ENCODE measurements around the gene AFF3. TPM values are rescaled to one million over a fixed set of nuclear protein-coding genes. Genes with fewer than 3 reads are reported as not detected.

The AFF3 gene
- total RNA-seq, 1 experiment from 2014 or later = 0.61 TPM

DNA sequence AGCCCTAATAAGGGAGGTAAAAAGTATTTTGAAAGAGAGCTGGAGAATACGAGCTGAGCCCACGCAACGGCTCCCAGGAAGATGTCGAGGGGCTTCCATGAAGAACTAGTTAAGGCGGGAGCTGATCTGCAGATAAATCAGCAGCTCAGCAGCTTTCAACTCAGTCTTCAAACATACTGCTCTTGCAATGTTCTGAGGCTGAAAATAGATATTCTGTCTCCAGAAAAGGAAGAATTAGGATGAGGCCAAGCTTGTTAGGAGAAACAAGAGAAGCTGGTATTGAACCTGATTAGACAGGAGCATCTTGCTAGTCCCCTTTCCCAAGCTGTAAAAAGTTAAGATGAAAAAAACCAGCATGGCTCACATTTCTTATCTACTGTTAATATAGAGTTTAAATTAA lies 91.1 kb downstream of the AFF3 start:
- no peaks in the 10 kb centered on the region for H3K79me2 ChIP-seq (ENCODE audit: insufficient read depth, low read length)
- ChIA-PET CTCF (no interaction called here), RAD21 (ENCODE audit: low non-redundant PET in 1 of 2, low total read pairs in 2 of 2, uncharacterized antibody in 2 of 2, unreplicated experiment in 2 of 2) (no interaction called here), POLR2A (no interaction called here)
- H3K27ac ChIP-seq (ENCODE audit: low read depth, low read length) = no peak overlapping the region
- BruUV-seq (replicated peaks) = no TSS peak
- TF ChIP-seq POLR2AphosphoS5 (IDR thresholded peaks at IDR 0.05; ENCODE audit: low read depth, low read length) (no peak), EZH2 (IDR thresholded peaks at IDR 0.05) (no peak), ZNF274 (IDR thresholded peaks at IDR 0.05; ENCODE audit: low read depth, low read length) (no peak), POLR2A (IDR thresholded peaks at IDR 0.05; ENCODE audit: borderline replicate concordance, extremely low read depth, insufficient read depth, insufficient read length) (no peak), YY1 (IDR thresholded peaks at IDR 0.05; ENCODE audit: extremely low read depth, insufficient replicate concordance, low read depth, low read length) (no peak), EGR1 (IDR thresholded peaks at IDR 0.05; ENCODE audit: low read depth) (no peak), SIN3A (IDR thresholded peaks at IDR 0.05; ENCODE audit: low read depth) (no peak), SP1 (IDR thresholded peaks at IDR 0.05; ENCODE audit: low read depth) (no peak), ATF3 (IDR thresholded peaks at IDR 0.05) (no peak), CBX3 (IDR thresholded peaks at IDR 0.05; ENCODE audit: low read depth) (no peak), ZFX (IDR thresholded peaks at IDR 0.05) (no peak), SRF (IDR thresholded peaks at IDR 0.05; ENCODE audit: low read depth) (no peak), TCF7L2 (IDR thresholded peaks at IDR 0.05; ENCODE audit: borderline replicate concordance, extremely low read depth, insufficient read depth, insufficient read length) (no peak), CEBPB (IDR thresholded peaks at IDR 0.05; ENCODE audit: low read depth) (no peak), MAX (IDR thresholded peaks at IDR 0.05) (no peak)
- TF ChIP-seq, protein P1, sequence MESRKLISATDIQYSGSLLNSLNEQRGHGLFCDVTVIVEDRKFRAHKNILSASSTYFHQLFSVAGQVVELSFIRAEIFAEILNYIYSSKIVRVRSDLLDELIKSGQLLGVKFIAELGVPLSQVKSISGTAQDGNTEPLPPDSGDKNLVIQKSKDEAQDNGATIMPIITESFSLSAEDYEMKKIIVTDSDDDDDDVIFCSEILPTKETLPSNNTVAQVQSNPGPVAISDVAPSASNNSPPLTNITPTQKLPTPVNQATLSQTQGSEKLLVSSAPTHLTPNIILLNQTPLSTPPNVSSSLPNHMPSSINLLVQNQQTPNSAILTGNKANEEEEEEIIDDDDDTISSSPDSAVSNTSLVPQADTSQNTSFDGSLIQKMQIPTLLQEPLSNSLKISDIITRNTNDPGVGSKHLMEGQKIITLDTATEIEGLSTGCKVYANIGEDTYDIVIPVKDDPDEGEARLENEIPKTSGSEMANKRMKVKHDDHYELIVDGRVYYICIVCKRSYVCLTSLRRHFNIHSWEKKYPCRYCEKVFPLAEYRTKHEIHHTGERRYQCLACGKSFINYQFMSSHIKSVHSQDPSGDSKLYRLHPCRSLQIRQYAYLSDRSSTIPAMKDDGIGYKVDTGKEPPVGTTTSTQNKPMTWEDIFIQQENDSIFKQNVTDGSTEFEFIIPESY (IDR thresholded peaks at IDR 0.05; ENCODE audit: extremely low read depth, insufficient replicate concordance, low read length) = no peak
- TF ChIP-seq, protein P2, sequence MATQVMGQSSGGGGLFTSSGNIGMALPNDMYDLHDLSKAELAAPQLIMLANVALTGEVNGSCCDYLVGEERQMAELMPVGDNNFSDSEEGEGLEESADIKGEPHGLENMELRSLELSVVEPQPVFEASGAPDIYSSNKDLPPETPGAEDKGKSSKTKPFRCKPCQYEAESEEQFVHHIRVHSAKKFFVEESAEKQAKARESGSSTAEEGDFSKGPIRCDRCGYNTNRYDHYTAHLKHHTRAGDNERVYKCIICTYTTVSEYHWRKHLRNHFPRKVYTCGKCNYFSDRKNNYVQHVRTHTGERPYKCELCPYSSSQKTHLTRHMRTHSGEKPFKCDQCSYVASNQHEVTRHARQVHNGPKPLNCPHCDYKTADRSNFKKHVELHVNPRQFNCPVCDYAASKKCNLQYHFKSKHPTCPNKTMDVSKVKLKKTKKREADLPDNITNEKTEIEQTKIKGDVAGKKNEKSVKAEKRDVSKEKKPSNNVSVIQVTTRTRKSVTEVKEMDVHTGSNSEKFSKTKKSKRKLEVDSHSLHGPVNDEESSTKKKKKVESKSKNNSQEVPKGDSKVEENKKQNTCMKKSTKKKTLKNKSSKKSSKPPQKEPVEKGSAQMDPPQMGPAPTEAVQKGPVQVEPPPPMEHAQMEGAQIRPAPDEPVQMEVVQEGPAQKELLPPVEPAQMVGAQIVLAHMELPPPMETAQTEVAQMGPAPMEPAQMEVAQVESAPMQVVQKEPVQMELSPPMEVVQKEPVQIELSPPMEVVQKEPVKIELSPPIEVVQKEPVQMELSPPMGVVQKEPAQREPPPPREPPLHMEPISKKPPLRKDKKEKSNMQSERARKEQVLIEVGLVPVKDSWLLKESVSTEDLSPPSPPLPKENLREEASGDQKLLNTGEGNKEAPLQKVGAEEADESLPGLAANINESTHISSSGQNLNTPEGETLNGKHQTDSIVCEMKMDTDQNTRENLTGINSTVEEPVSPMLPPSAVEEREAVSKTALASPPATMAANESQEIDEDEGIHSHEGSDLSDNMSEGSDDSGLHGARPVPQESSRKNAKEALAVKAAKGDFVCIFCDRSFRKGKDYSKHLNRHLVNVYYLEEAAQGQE (IDR thresholded peaks at IDR 0.05; ENCODE audit: low read depth) = no peak
- TF ChIP-seq, protein P3, sequence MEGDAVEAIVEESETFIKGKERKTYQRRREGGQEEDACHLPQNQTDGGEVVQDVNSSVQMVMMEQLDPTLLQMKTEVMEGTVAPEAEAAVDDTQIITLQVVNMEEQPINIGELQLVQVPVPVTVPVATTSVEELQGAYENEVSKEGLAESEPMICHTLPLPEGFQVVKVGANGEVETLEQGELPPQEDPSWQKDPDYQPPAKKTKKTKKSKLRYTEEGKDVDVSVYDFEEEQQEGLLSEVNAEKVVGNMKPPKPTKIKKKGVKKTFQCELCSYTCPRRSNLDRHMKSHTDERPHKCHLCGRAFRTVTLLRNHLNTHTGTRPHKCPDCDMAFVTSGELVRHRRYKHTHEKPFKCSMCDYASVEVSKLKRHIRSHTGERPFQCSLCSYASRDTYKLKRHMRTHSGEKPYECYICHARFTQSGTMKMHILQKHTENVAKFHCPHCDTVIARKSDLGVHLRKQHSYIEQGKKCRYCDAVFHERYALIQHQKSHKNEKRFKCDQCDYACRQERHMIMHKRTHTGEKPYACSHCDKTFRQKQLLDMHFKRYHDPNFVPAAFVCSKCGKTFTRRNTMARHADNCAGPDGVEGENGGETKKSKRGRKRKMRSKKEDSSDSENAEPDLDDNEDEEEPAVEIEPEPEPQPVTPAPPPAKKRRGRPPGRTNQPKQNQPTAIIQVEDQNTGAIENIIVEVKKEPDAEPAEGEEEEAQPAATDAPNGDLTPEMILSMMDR (IDR thresholded peaks at IDR 0.05 in 2 of 3, conservative IDR thresholded peaks at IDR 0.05 in 1 of 3; ENCODE audit: borderline replicate concordance in 1 of 3, insufficient read depth in 1 of 3, low read depth in 2 of 3, low read length in 2 of 3) = no peak
- H3K9me3 ChIP-seq (ENCODE audit: control insufficient read depth in 1 of 2, insufficient read depth in 1 of 2, low read depth in 1 of 2, low read length in 2 of 2) = no peaks in the 10 kb centered on the region
- no peaks in the 10 kb centered on the region for H3K9me2 ChIP-seq (ENCODE audit: insufficient read depth)
- H3K4me3 ChIP-seq (replicated peaks in 1 of 2; ENCODE audit: low read depth in 1 of 2, low read length in 2 of 2) = no peak overlapping the region
- intact Hi-C loops (cut with micrococcal nuclease) = no loop called here
- no peak overlapping the region for H3K9ac ChIP-seq (ENCODE audit: low read length)
- peaks cover 46% of the 10 kb centered on the region for H3K27me3 ChIP-seq (ENCODE audit: insufficient read depth, low read length)
- no peaks in the 10 kb centered on the region for H3K4me1 ChIP-seq (ENCODE audit: control insufficient read depth in 1 of 2, insufficient read depth in 2 of 2, low read length in 2 of 2)
- no peaks in the 10 kb centered on the region for H3K36me3 ChIP-seq (ENCODE audit: control insufficient read depth in 1 of 2, insufficient read depth in 2 of 2, low read length in 2 of 2)
- H3K4me2 ChIP-seq (ENCODE audit: low read length) = no peak overlapping the region
- no peak for DNase-seq (ENCODE audit: low read depth, low spot score)
- no peaks in the 10 kb centered on the region for H4K20me1 ChIP-seq (ENCODE audit: insufficient read depth)
- no peak for ATAC-seq
- no peak overlapping the region for H2AFZ ChIP-seq (ENCODE audit: low read depth, low read length, poor library complexity, severe bottlenecking)

Data from HCT116 (cell line).